NT2/D1 (cell line): Measurements from ENCODE around the gene TMEM184A.

Experiments
- SUZ12 ChIP-seq: IDR thresholded peaks from 2 replicates; pipeline ENCODE4 v1.6.1; 2011; ENCODE audit not compliant: insufficient read length, insufficient read depth; ENCODE audit errors: extremely low read depth
- YY1 ChIP-seq: IDR thresholded peaks from 2 replicates; pipeline ENCODE4 v1.6.1; 2011; ENCODE audit not compliant: insufficient read length, insufficient read depth
- ZNF274 ChIP-seq: IDR thresholded peaks from 2 replicates; pipeline ENCODE4 v1.6.1; 2011; ENCODE audit warnings: mild to moderate bottlenecking, low read depth, low read length

DNA sequence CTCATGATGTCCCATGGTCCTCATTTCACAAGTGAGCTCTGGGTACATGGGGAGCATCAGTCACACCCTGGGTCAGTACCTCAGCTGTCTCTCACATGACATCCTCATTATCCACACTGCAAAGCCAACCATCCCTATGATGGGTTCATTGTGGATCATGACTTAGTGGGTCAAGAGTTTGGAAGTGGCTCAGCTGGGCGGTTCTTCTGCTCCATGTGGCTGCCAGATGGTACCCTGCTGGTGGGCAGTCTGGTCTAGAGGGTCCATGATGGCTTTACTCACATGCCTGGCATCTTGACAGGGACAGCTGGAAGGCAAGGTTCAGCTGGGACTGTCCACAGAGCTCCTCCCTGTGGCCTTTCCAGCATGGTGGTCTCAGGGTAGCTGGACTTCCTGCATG, 33.0 kb upstream of the TMEM184A start:
- no peak for TF ChIP-seq SUZ12
- no peak for TF ChIP-seq ZNF274
- no peak for TF ChIP-seq YY1
